LNCaP clone FGC (cell line): ENCODE data around the gene RALGAPA2.
A peak's percentile ranks its signal among the peaks of the same experiment; 100 is the strongest.

Source experiments
- DNase-seq: peaks from one replicate; pipeline ENCODE4 v3.0.0-alpha.2; 2011; ENCODE audit warnings: low read depth
- H3K4me3 ChIP-seq: 2 replicates; pipeline ENCODE4 v1.5.1; 2011; ENCODE audit warnings: mild to moderate bottlenecking, low read depth, low read length, control low read depth
- CTCF ChIP-seq: IDR thresholded peaks from 2 replicates; pipeline ENCODE4 v1.5.1; 2012; ENCODE audit warnings: mild to moderate bottlenecking; ENCODE audit not compliant: control insufficient read depth, insufficient read depth; ENCODE audit errors: extremely low read depth

The RALGAPA2 gene

GRCh38 chr20:20411402-20411801 is 301.0 kb downstream of the RALGAPA2 start:
- DNase-seq: no peak
- no peak overlapping the region for H3K4me3 ChIP-seq
- TF ChIP-seq CTCF: no peak

GRCh38 chr20:20410678-20411077 is 301.8 kb downstream of the RALGAPA2 start:
- H3K4me3 ChIP-seq: no peak overlapping the region
- TF ChIP-seq CTCF: no peak
- DNase-seq: no peak

- H3K4me3 ChIP-seq: no peak overlapping the region
- DNase-seq: no peak
- TF ChIP-seq CTCF: no peak
Measured at GRCh38 chr20:20409331-20409730, 303.1 kb downstream of the RALGAPA2 start.

- DNase-seq: peak; percentile 75
- peak; percentile 74 for TF ChIP-seq CTCF
- no peak overlapping the region for H3K4me3 ChIP-seq
Measured at GRCh38 chr20:20407891-20408805, 304.3 kb downstream of the RALGAPA2 start.

GRCh38 chr20:20406306-20406705 is 306.1 kb downstream of the RALGAPA2 start:
- TF ChIP-seq CTCF: no peak
- H3K4me3 ChIP-seq: no peak overlapping the region
- DNase-seq: no peak

- no peak overlapping the region for H3K4me3 ChIP-seq
- DNase-seq: no peak
- TF ChIP-seq CTCF: no peak
Measured at GRCh38 chr20:20405623-20406022, 306.8 kb downstream of the RALGAPA2 start.

- TF ChIP-seq CTCF: no peak
- no peak for DNase-seq
- H3K4me3 ChIP-seq: no peak overlapping the region
Measured at GRCh38 chr20:20404633-20405032, 307.8 kb downstream of the RALGAPA2 start.
